OCI-LY7 (cell line): Measurements from ENCODE around the gene ECM2. TPM values are rescaled to one million over a fixed set of nuclear protein-coding genes. Genes with fewer than 3 reads are reported as not detected.

Experiments
- BruUV-seq: library from RNA; stranded (reverse); fragments of 400-500 nt; replicated peaks from 2 replicates; lab custom pipeline; 2021; lab: Mats Ljungman, UMichigan
- CTCF ChIA-PET: fragments of 300-600 bp; sonication (Branson Sonifier 250); formaldehyde crosslinking; loops from one replicate; lab custom pipeline; 2022; ENCODE audit warnings: antibody characterized with exemption; ENCODE audit not compliant: unreplicated experiment; lab: Charles Lee
- POLR2A ChIA-PET: fragments of 300-600 bp; sonication (Branson Sonifier 250); formaldehyde crosslinking; loops from one replicate; lab custom pipeline; 2022; ENCODE audit warnings: antibody characterized with exemption; lab: Charles Lee
- DNase-seq: peaks from one replicate; pipeline ENCODE4 v3.0.0-alpha.2; 2015; ENCODE audit warnings: low spot score
- H2AFZ ChIP-seq: fragments of 200-600 bp; sonication (generic), shearing (Covaris generic); 2 replicates; pipeline ENCODE4 v1.6.1; 2014; ENCODE audit warnings: mild to moderate bottlenecking, antibody characterized with exemption, low read length, moderate library complexity
- H3K27ac ChIP-seq: fragments of 200-600 bp; sonication (generic); 2 replicates; pipeline ENCODE4 v1.5.1; 2014; ENCODE audit warnings: mixed run types, low read depth, mild to moderate bottlenecking, moderate library complexity, low read length, inconsistent platforms; ENCODE audit not compliant: poor library complexity, severe bottlenecking
- H3K36me3 ChIP-seq: fragments of 200-600 bp; sonication (generic); 2 replicates; pipeline ENCODE4 v1.6.1; 2014; ENCODE audit warnings: mild to moderate bottlenecking, antibody characterized with exemption, low read length, moderate library complexity, mixed read lengths; ENCODE audit not compliant: insufficient read depth
- H3K4me1 ChIP-seq: fragments of 200-600 bp; sonication (generic); 2 replicates; pipeline ENCODE4 v1.5.1; 2014; ENCODE audit warnings: mild to moderate bottlenecking, low read length; ENCODE audit not compliant: insufficient read depth, poor library complexity, severe bottlenecking
- H3K4me2 ChIP-seq: fragments of 200-600 bp; sonication (generic); 2 replicates; pipeline ENCODE4 v1.6.1; 2014; ENCODE audit warnings: mild to moderate bottlenecking, low read length
- H3K4me3 ChIP-seq: fragments of 200-600 bp; sonication (generic); 2 replicates; pipeline ENCODE4 v1.5.1; 2014; ENCODE audit warnings: mild to moderate bottlenecking, low read depth, low read length; ENCODE audit not compliant: poor library complexity, severe bottlenecking
- H3K79me2 ChIP-seq: fragments of 200-600 bp; sonication (generic); 2 replicates; pipeline ENCODE4 v1.6.1; 2016; ENCODE audit warnings: low read depth, mild to moderate bottlenecking, low read length, moderate library complexity, mixed read lengths; ENCODE audit not compliant: insufficient read depth
- H3K9me2 ChIP-seq: fragments of 200-600 bp; sonication (generic); 2 replicates; pipeline ENCODE4 v1.6.1; 2016; ENCODE audit warnings: mild to moderate bottlenecking, low read length, mixed read lengths; ENCODE audit not compliant: insufficient read depth
- H3K9me3 ChIP-seq: fragments of 200-600 bp; sonication (generic); 2 replicates; pipeline ENCODE4 v1.6.1; 2014; ENCODE audit warnings: mild to moderate bottlenecking, mixed run types, low read length, mixed read lengths
- H4K20me1 ChIP-seq: fragments of 200-600 bp; sonication (generic); 2 replicates; pipeline ENCODE4 v1.6.1; 2014; ENCODE audit warnings: mild to moderate bottlenecking, antibody characterized with exemption, low read length, moderate library complexity, mixed read lengths; ENCODE audit not compliant: insufficient read depth
- EZH2phosphoT487 ChIP-seq: fragments of 200-600 bp; sonication (generic); IDR thresholded peaks from 2 replicates; pipeline ENCODE4 v1.6.1; 2018; ENCODE audit warnings: low read depth, borderline replicate concordance, mild to moderate bottlenecking, mixed run types, antibody characterized with exemption, low read length, moderate library complexity, mixed read lengths
- intact Hi-C: fragments of 100-400 bp; cut with micrococcal nuclease; formaldehyde crosslinking; loops from one replicate; pipeline ENCODE4 v1.10.0; 2022; ENCODE audit not compliant: unreplicated experiment
- total RNA-seq, 2 experiments: library from RNA; depleted of rRNA in 1 of 2; stranded (reverse); fragments of >200 nt in 1 of 2; shearing (Covaris generic) in 1 of 2; gene quantifications; 2 replicates each; pipeline ENCODE4 v1.2.3, GENCODE V29; 2014 to 2022
- TF ChIP-seq, protein P1 (sequence below): fragments of 200-600 bp; sonication (generic); conservative IDR thresholded peaks from 2 replicates; pipeline ENCODE4 v1.5.1; 2014; ENCODE audit warnings: mild to moderate bottlenecking, antibody characterized with exemption, low read length, moderate library complexity, mixed read lengths

The ECM2 gene
- total RNA-seq, 2 experiments from 2014 or later: not detected

DNA sequence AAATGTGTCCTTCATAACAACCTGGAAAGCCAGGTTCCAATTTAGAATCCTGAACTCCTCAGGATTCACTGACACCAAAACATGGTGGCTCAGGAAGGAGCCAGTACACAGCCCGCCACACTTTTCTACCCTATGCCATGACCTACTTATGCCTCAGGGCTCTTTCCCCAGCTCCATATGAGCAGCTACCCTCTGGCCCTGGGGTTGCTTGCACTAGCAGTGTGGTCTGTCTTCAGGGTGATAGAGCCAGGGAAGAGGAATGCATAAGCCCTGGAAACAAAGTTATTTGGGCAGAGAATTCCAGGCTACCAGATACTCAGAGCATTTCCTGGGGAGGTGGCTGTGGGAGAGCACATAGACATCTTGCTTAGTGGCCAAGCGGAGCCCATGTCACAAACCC is 15.0 kb upstream of the ECM2 start:
- H3K9me3 ChIP-seq: no peaks in the 10 kb centered on the region
- no TSS peak for BruUV-seq
- TF ChIP-seq, protein P1, sequence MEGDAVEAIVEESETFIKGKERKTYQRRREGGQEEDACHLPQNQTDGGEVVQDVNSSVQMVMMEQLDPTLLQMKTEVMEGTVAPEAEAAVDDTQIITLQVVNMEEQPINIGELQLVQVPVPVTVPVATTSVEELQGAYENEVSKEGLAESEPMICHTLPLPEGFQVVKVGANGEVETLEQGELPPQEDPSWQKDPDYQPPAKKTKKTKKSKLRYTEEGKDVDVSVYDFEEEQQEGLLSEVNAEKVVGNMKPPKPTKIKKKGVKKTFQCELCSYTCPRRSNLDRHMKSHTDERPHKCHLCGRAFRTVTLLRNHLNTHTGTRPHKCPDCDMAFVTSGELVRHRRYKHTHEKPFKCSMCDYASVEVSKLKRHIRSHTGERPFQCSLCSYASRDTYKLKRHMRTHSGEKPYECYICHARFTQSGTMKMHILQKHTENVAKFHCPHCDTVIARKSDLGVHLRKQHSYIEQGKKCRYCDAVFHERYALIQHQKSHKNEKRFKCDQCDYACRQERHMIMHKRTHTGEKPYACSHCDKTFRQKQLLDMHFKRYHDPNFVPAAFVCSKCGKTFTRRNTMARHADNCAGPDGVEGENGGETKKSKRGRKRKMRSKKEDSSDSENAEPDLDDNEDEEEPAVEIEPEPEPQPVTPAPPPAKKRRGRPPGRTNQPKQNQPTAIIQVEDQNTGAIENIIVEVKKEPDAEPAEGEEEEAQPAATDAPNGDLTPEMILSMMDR: no peak
- TF ChIP-seq EZH2phosphoT487: no peak
- no peaks in the 10 kb centered on the region for H3K9me2 ChIP-seq
- no peaks in the 10 kb centered on the region for H3K79me2 ChIP-seq
- no peak overlapping the region for H3K4me2 ChIP-seq
- POLR2A ChIA-PET: no interaction called here
- no peak overlapping the region for H3K4me3 ChIP-seq
- no peak for DNase-seq
- intact Hi-C loops: no loop called here
- no peak overlapping the region for H3K27ac ChIP-seq
- CTCF ChIA-PET: interaction anchor here (0.5 kb wide), 1 partner anchor 33 kb away, joined by 3 read pairs; no protein-coding TSS in a partner anchor
- no peak overlapping the region for H2AFZ ChIP-seq
- H4K20me1 ChIP-seq: no peaks in the 10 kb centered on the region
- H3K36me3 ChIP-seq: no peaks in the 10 kb centered on the region
- H3K4me1 ChIP-seq: no peaks in the 10 kb centered on the region

DNA sequence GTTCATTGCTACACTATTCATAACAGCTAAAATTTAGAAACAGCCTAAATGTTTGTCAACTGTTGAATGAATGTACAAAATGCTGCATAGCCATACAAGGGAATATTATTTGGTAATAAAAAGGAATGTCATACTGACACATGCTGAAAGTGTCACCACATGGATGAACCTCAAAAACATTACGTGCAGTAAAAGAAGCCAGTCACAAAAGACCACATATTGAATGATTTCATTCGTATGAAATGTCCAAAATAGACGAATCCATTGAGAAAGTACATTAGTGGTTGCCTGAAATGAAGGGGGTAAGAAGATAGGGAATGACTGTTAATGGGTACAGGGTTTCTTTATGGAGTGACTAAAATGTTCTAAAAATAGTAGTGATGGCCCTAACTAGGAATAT is 11.6 kb upstream of the ECM2 start:
- TF ChIP-seq, protein P1: no peak
- TF ChIP-seq EZH2phosphoT487: no peak
- Histone ChIP-seq H3K4me1 (no peaks in the 10 kb centered on the region), H2AFZ (no peak overlapping the region), H3K36me3 (no peaks in the 10 kb centered on the region), H3K9me2 (no peaks in the 10 kb centered on the region), H4K20me1 (no peaks in the 10 kb centered on the region), H3K4me2 (no peak overlapping the region), H3K79me2 (no peaks in the 10 kb centered on the region), H3K9me3 (no peaks in the 10 kb centered on the region), H3K27ac (no peak overlapping the region), H3K4me3 (no peak overlapping the region)
- CTCF ChIA-PET: no interaction called here
- POLR2A ChIA-PET: interaction anchor here (0.8 kb wide), 1 partner anchor 9 kb away, joined by 3 read pairs; no protein-coding TSS in a partner anchor
- BruUV-seq: no TSS peak
- DNase-seq: no peak
- intact Hi-C loops: no loop called here

DNA sequence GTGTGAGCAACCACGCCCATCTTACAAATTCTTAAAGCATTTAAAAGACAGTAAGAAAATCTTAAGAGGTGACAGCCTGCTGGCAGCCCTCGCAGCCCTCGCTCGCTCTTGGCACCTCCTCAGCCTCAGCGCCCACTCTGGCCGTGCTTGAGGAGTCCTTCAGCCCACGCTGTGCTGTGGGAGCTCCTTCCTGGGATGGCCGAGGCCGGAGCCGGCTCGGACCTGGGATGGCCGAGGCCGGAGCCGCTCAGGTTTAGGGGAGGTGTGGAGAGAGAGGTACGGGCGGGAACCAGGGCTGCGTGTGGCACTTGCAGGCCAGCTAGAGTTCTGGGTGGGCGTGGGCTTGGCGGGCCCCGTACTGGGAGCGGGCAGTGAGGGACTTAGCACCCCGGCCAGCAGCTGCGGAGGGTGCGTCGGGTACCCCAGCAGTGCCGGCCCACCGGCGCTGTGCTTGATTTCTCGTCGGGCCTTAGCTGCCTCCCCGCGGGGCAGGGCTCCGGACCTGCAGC is 9.3 kb upstream of the ECM2 start:
- H4K20me1 ChIP-seq: no peaks in the 10 kb centered on the region
- TF ChIP-seq, protein P1: no peak
- no peak for TF ChIP-seq EZH2phosphoT487
- H3K4me3 ChIP-seq: no peak overlapping the region
- POLR2A ChIA-PET: interaction anchor here (1.5 kb wide), 1 partner anchor 23 kb away, joined by 6 read pairs; no protein-coding TSS in a partner anchor
- BruUV-seq: no TSS peak
- no peak overlapping the region for H3K27ac ChIP-seq
- CTCF ChIA-PET: no interaction called here
- H3K9me2 ChIP-seq: no peaks in the 10 kb centered on the region
- no peak overlapping the region for H3K4me2 ChIP-seq
- no peak for DNase-seq
- no peak overlapping the region for H2AFZ ChIP-seq
- no peaks in the 10 kb centered on the region for H3K9me3 ChIP-seq
- no peaks in the 10 kb centered on the region for H3K79me2 ChIP-seq
- intact Hi-C loops: no loop called here
- no peaks in the 10 kb centered on the region for H3K36me3 ChIP-seq
- no peaks in the 10 kb centered on the region for H3K4me1 ChIP-seq
